Activated CD4-positive, alpha-beta T cell treated with anti-CD3 and anti-CD28 coated beads, Interleukin-2, Interleukin-6, amounts not matched to agents 100 ng/mL and 50 ng/mL, durations not matched to agents 16 hours and 8 hours (primary cell): Measurements from ENCODE around the gene RNU1-1.
"Not testable (repeated sequence)": the region's sequence is repeated elsewhere in the genome, so short reads cannot be mapped to it uniquely, and the experiment has no call there.

ENCODE experiments used
- DNase-seq: peaks from one replicate; pipeline ENCODE4 v3.0.0-alpha.2; 2020

RNU1-1 gene

GRCh38 chr1:16514107-16515055 lies at the start of gene RNU1-1:
RNU1-1 (minus strand) TSS chr1:16514285.
- DNase-seq = peak; percentile 72

GRCh38 chr1:16561035-16561434 lies 47.0 kb upstream of the RNU1-1 start:
- DNase-seq = not testable (repeated sequence)

GRCh38 chr1:16560498-16560897 lies 46.4 kb upstream of the RNU1-1 start:
- not testable (repeated sequence) for DNase-seq

GRCh38 chr1:16559688-16560087 lies 45.6 kb upstream of the RNU1-1 start:
- DNase-seq = not testable (repeated sequence)

GRCh38 chr1:16557034-16557433 lies 42.9 kb upstream of the RNU1-1 start:
- DNase-seq = not testable (repeated sequence)

GRCh38 chr1:16553244-16553643 lies 39.2 kb upstream of the RNU1-1 start:
- DNase-seq = not testable (repeated sequence)

- not testable (repeated sequence) for DNase-seq
Measured at GRCh38 chr1:16550212-16550918, 36.3 kb upstream of the RNU1-1 start.

- DNase-seq = not testable (repeated sequence)
Measured at GRCh38 chr1:16549545-16549944, 35.5 kb upstream of the RNU1-1 start.

- DNase-seq = peak; percentile 18
Measured at GRCh38 chr1:16547502-16548241, 33.6 kb upstream of the RNU1-1 start.

GRCh38 chr1:16545682-16546095 lies 31.6 kb upstream of the RNU1-1 start:
- peak; percentile 66 for DNase-seq

GRCh38 chr1:16540421-16540893 lies 26.4 kb upstream of the RNU1-1 start:
- not testable (repeated sequence) for DNase-seq

- not testable (repeated sequence) for DNase-seq
Measured at GRCh38 chr1:16537528-16537927, 23.4 kb upstream of the RNU1-1 start.

GRCh38 chr1:16536796-16537195 lies 22.7 kb upstream of the RNU1-1 start:
- not testable (repeated sequence) for DNase-seq

- not testable (repeated sequence) for DNase-seq
Measured at GRCh38 chr1:16535898-16536297, 21.8 kb upstream of the RNU1-1 start.

GRCh38 chr1:16535487-16535886 lies 21.4 kb upstream of the RNU1-1 start:
- not testable (repeated sequence) for DNase-seq

GRCh38 chr1:16534829-16535456 lies 20.9 kb upstream of the RNU1-1 start:
- peak; percentile 85 for DNase-seq

GRCh38 chr1:16534239-16534828 lies 20.2 kb upstream of the RNU1-1 start:
- peak; percentile 10 for DNase-seq

- DNase-seq = not testable (repeated sequence)
Measured at GRCh38 chr1:16532235-16532991, 18.3 kb upstream of the RNU1-1 start.

- not testable (repeated sequence) for DNase-seq
Measured at GRCh38 chr1:16528338-16528737, 14.3 kb upstream of the RNU1-1 start.

- DNase-seq = not testable (repeated sequence)
Measured at GRCh38 chr1:16525769-16526168, 11.7 kb upstream of the RNU1-1 start.

- DNase-seq = not testable (repeated sequence)
Measured at GRCh38 chr1:16521679-16522078, 7.6 kb upstream of the RNU1-1 start.
